A673 (cell line): ENCODE results near the gene CHIT1. TPM values are rescaled to one million over a fixed set of nuclear protein-coding genes. Genes with fewer than 3 reads are reported as not detected.
"Not testable (repeated sequence)": the region's sequence is repeated elsewhere in the genome, so short reads cannot be mapped to it uniquely, and the experiment has no call there.

Experiments
- BruUV-seq: library from RNA; stranded (reverse); fragments of 400-500 nt; replicated peaks from 2 replicates; lab custom pipeline; 2021; lab: Mats Ljungman, UMichigan
- CTCF ChIA-PET: fragments of 300-600 bp; sonication (Branson Sonifier 250); formaldehyde crosslinking; loops from one replicate; lab custom pipeline; 2022; ENCODE audit warnings: antibody characterized with exemption; lab: Charles Lee
- POLR2A ChIA-PET: fragments of 300-600 bp; sonication (Branson Sonifier 250); formaldehyde crosslinking; loops from one replicate; lab custom pipeline; 2022; ENCODE audit warnings: antibody characterized with exemption; ENCODE audit not compliant: low non-redundant PET; lab: Charles Lee
- DNase-seq: peaks from one replicate; pipeline ENCODE4 v3.0.0-alpha.2; 2015; ENCODE audit warnings: low spot score
- H3K27ac ChIP-seq: fragments of 200-600 bp; sonication (generic); 2 replicates; pipeline ENCODE4 v1.5.1; 2016; ENCODE audit warnings: mixed run types, low read depth, mild to moderate bottlenecking, mixed read lengths, antibody characterized with exemption, low read length; ENCODE audit not compliant: poor library complexity, severe bottlenecking
- H3K27me3 ChIP-seq: fragments of 200-600 bp; sonication (generic); replicated peaks from 2 replicates; pipeline ENCODE4 v1.6.1; 2017; ENCODE audit warnings: mixed run types, low read depth, mild to moderate bottlenecking, mixed read lengths, antibody characterized with exemption, low read length; ENCODE audit not compliant: insufficient read depth, poor library complexity
- H3K36me3 ChIP-seq: fragments of 200-600 bp; sonication (generic); 2 replicates; pipeline ENCODE4 v1.6.1; 2016; ENCODE audit warnings: mixed run types, mild to moderate bottlenecking, mixed read lengths, antibody characterized with exemption, low read length; ENCODE audit not compliant: insufficient read depth, poor library complexity, severe bottlenecking
- H3K4me1 ChIP-seq: fragments of 200-600 bp; sonication (generic); 2 replicates; pipeline ENCODE4 v1.6.1; 2017; ENCODE audit warnings: mixed run types, mild to moderate bottlenecking, mixed read lengths, antibody characterized with exemption, low read length; ENCODE audit not compliant: insufficient read depth, poor library complexity, severe bottlenecking
- H3K4me3 ChIP-seq: fragments of 200-600 bp; sonication (generic); 2 replicates; pipeline ENCODE4 v1.5.1; 2016; ENCODE audit warnings: low read depth, mixed run types, mild to moderate bottlenecking, mixed read lengths, low read length; ENCODE audit not compliant: poor library complexity, severe bottlenecking
- H3K9me3 ChIP-seq: fragments of 200-600 bp; sonication (generic); 2 replicates; pipeline ENCODE4 v1.6.1; 2016; ENCODE audit warnings: mixed run types, low read depth, mild to moderate bottlenecking, mixed read lengths, antibody characterized with exemption, low read length; ENCODE audit not compliant: poor library complexity, severe bottlenecking
- CTCF ChIP-seq: fragments of 300-800, 200-600 bp; sonication (generic); conservative IDR thresholded peaks from 2 replicates; pipeline ENCODE4 v1.5.1; 2017; ENCODE audit warnings: low read depth, mild to moderate bottlenecking, antibody characterized with exemption, low read length, moderate library complexity, mixed read lengths
- EZH2 ChIP-seq: fragments of 200-600 bp; sonication (generic); IDR thresholded peaks from 2 replicates; pipeline ENCODE4 v1.6.1; 2017; ENCODE audit warnings: borderline replicate concordance, low read depth, mild to moderate bottlenecking, mixed read lengths, antibody characterized with exemption, low read length; ENCODE audit not compliant: poor library complexity, severe bottlenecking
- intact Hi-C: fragments of 100-400 bp; cut with micrococcal nuclease; formaldehyde crosslinking; loops from one replicate; pipeline ENCODE4 v1.10.0; 2022; ENCODE audit not compliant: unreplicated experiment
- total RNA-seq: library from RNA; stranded (reverse); gene quantifications from 2 replicates; pipeline ENCODE4 v1.2.3, GENCODE V29; 2021

The CHIT1 gene
- total RNA-seq, 1 experiment from 2014 or later, result not detected

- no peak for TF ChIP-seq EZH2
- TF ChIP-seq CTCF, result no peak
- Histone ChIP-seq H3K4me1 (peaks cover 4% of the 10 kb centered on the region), H3K9me3 (no peaks in the 10 kb centered on the region), H3K4me3 (no peak overlapping the region), H3K27ac (no peak overlapping the region), H3K27me3 (no peaks in the 10 kb centered on the region), H3K36me3 (no peaks in the 10 kb centered on the region)
- CTCF ChIA-PET, result interaction anchor here (0.7 kb wide), 1 partner anchor 238 kb away, joined by 3 read pairs; the partner anchor contains the start of gene PPFIA4
- no TSS peak for BruUV-seq
- DNase-seq, result no peak
- intact Hi-C loops, result no loop called here
- POLR2A ChIA-PET, result no interaction called here
Observed at GRCh38 chr1:203264052-203264501, 34.6 kb upstream of the CHIT1 start.

GRCh38 chr1:203263496-203263895, 34.0 kb upstream of the CHIT1 start:
- H3K27me3 ChIP-seq, result no peaks in the 10 kb centered on the region
- H3K4me3 ChIP-seq, result no peak overlapping the region
- H3K4me1 ChIP-seq, result no peaks in the 10 kb centered on the region
- H3K36me3 ChIP-seq, result no peaks in the 10 kb centered on the region
- ChIA-PET POLR2A (no interaction called here), CTCF (no interaction called here)
- TF ChIP-seq CTCF (no peak), EZH2 (no peak)
- intact Hi-C loops, result no loop called here
- H3K27ac ChIP-seq, result no peak overlapping the region
- H3K9me3 ChIP-seq, result no peaks in the 10 kb centered on the region
- BruUV-seq, result no TSS peak
- DNase-seq, result no peak

- H3K9me3 ChIP-seq, BruUV-seq, DNase-seq, H3K36me3 ChIP-seq, H3K27ac ChIP-seq, H3K4me3 ChIP-seq, intact Hi-C loops, POLR2A ChIA-PET: not testable (repeated sequence)
- CTCF ChIA-PET, result interaction anchor here (0.6 kb wide), 1 partner anchor 808 kb away, joined by 3 read pairs; no protein-coding TSS in a partner anchor
- Histone ChIP-seq H3K27me3 (peaks cover 11% of the 10 kb centered on the region), H3K4me1 (peaks cover 15% of the 10 kb centered on the region)
Observed at GRCh38 chr1:203256636-203257035, 27.2 kb upstream of the CHIT1 start.

GRCh38 chr1:203254782-203255181, 25.3 kb upstream of the CHIT1 start:
- POLR2A ChIA-PET, DNase-seq, CTCF ChIA-PET, BruUV-seq, H3K9me3 ChIP-seq, H3K36me3 ChIP-seq, H3K4me3 ChIP-seq, intact Hi-C loops, H3K27ac ChIP-seq: not testable (repeated sequence)
- Histone ChIP-seq H3K27me3 (peaks cover 11% of the 10 kb centered on the region), H3K4me1 (peaks cover 15% of the 10 kb centered on the region)
